DOHH2 (cell line): ENCODE measurements around the gene PDHB.

ENCODE experiments used
- CTCF ChIP-seq: fragments of 200-600 bp; sonication (generic); IDR thresholded peaks from one replicate; pipeline ENCODE4 v1.5.1; 2014; ENCODE audit warnings: antibody characterized with exemption, mild to moderate bottlenecking, low read depth, low read length; ENCODE audit not compliant: poor library complexity, severe bottlenecking
- EZH2phosphoT487 ChIP-seq: fragments of 200-600 bp; sonication (generic); IDR thresholded peaks from 2 replicates; pipeline ENCODE4 v1.6.1; 2017; ENCODE audit warnings: borderline replicate concordance, mild to moderate bottlenecking, antibody characterized with exemption, low read length, moderate library complexity, mixed read lengths

- no peak for TF ChIP-seq EZH2phosphoT487
- no peak for TF ChIP-seq CTCF
Measured at GRCh38 chr3:58422756-58423325, 10.8 kb downstream of the PDHB start.
